ENCODE data around the gene ENDOV.
A peak's percentile ranks its signal among the peaks of the same experiment; 100 is the strongest.

Gene ENDOV

GRCh38 chr17:80474961-80475909 lies 60.3 kb downstream of the ENDOV start:
- DNase-seq (ENCODE audit: low read depth), result no peak
- TF ChIP-seq CTCF (IDR thresholded peaks at IDR 0.05; ENCODE audit: control insufficient read depth, insufficient read depth, low read depth, low read length, missing control alignments), result no peak
- no peak overlapping the region; the same call in 1 of the 2 replicates for H3K4me3 ChIP-seq (ENCODE audit: control insufficient read depth, low read depth, low read length)

- no peak for DNase-seq (ENCODE audit: low read depth)
- no peak for TF ChIP-seq CTCF (IDR thresholded peaks at IDR 0.05; ENCODE audit: control insufficient read depth, insufficient read depth, low read depth, low read length, missing control alignments)
- H3K4me3 ChIP-seq (ENCODE audit: control insufficient read depth, low read depth, low read length), result no peak within 1 kb of the TSS; the same call in 1 of the 2 replicates
These were observed 61.2 kb downstream of the ENDOV start, which contains the start of gene NPTX1 for GRCh38 chr17:80475910-80476876. Gene NPTX1, minus strand, starts transcription at chr17:80476607. Its CDS starts 161 bp downstream, at chr17:80476446.

GRCh38 chr17:80476877-80477646 lies 62.1 kb downstream of the ENDOV start:
- no peak for DNase-seq (ENCODE audit: low read depth)
- no peak overlapping the region; the same call in 1 of the 2 replicates for H3K4me3 ChIP-seq (ENCODE audit: control insufficient read depth, low read depth, low read length)
- no peak for TF ChIP-seq CTCF (IDR thresholded peaks at IDR 0.05; ENCODE audit: control insufficient read depth, insufficient read depth, low read depth, low read length, missing control alignments)

GRCh38 chr17:80477647-80478478 lies 62.9 kb downstream of the ENDOV start:
- no peak overlapping the region; the same call in 1 of the 2 replicates for H3K4me3 ChIP-seq (ENCODE audit: control insufficient read depth, low read depth, low read length)
- TF ChIP-seq CTCF (IDR thresholded peaks at IDR 0.05; ENCODE audit: control insufficient read depth, insufficient read depth, low read depth, low read length, missing control alignments), result peak; percentile 69
- no peak for DNase-seq (ENCODE audit: low read depth)

- no peak overlapping the region; the same call in 1 of the 2 replicates for H3K4me3 ChIP-seq (ENCODE audit: control insufficient read depth, low read depth, low read length)
- no peak for TF ChIP-seq CTCF (IDR thresholded peaks at IDR 0.05; ENCODE audit: control insufficient read depth, insufficient read depth, low read depth, low read length, missing control alignments)
- DNase-seq (ENCODE audit: low read depth), result no peak
These were observed 63.7 kb downstream of the ENDOV start for GRCh38 chr17:80478487-80479245.

Data from AG09309 (cell line).